HG02840 (cell line): ENCODE data around the gene PSMD3.

Experiments used
- ATAC-seq: cut with Tn5 transposase; IDR thresholded peaks from one replicate; pipeline ENCODE4 v1.9.1; 2021; ENCODE audit warnings: mild to moderate bottlenecking, moderate library complexity, moderate number of reproducible peaks; ENCODE audit not compliant: unreplicated experiment, low FRiP score

The PSMD3 gene

DNA sequence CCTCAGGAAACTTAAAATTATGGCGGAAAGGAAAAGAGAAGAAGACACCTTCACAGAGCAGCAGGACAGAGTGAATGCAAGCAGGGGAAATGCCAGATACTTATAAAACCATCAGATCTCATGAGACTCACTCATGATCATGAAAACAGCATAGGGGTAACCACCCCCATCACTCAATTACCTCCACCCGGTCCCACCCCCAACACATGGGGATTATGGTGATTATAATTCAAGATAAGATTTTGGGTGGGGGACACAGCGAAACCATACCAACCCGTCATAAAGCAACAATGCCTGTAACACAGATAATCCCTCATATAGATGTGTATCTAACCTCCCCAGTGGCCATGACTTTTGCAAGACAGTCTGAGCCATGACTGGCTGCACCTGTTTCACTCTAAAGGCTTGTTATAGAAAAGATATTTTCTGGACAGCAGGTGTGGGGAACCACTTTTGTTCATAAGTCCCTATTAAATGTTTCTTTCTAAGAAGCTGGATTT is 24.8 kb upstream of the PSMD3 start:
- no peak for ATAC-seq

DNA sequence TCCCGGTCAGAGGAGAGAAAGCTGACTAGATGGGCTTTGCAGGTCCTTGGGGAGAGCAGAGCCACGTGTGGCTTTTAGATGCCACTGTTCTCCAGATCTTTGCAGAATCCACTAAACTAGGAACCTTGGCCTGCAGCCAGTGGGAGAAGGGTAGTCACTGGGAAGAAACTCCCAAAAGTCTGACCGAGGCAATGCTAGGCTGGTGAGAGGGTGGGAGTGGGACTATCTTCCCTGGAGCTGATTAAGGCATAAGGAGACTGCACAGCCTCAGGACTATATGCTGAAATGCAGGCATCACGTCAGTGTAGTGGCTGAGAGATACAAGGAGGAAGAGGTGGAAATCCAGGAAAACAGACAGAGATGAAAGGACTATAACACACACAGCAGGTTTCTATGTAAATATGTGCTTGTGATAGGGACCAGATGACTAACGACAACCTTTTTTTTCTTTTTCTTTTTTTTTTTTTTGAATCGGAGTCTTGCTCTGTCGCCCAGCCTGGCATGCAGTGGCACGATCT is 20.0 kb upstream of the PSMD3 start:
- no peak for ATAC-seq

DNA sequence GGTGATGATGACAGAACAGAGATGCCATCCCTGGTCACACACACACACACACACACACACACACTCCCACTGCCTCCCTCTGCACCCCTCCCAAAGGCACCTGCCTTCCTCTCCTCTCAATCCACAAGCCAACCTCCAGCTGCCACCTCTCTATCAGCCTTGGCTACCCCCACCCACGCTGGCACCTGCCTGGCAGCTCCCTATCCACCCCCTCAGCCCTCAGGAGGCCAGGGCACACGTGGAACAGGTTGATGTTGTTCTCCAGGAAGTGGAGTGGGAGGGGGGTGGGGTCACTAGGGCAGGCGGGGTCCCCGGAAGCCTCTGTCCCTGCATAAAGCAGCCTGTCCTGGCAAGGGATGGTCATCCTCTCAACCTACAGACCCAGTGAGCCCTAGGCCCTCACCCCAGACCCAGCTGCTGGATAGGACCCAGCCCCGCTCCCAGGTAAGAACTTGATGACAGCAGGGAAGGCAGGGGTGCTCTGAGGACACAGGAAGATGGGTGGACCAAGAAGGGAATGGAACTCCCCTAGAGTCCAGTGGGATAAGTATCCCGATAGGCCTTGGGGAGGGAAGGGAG is 17.9 kb upstream of the PSMD3 start, which contains the start of gene GSDMA:
Gene GSDMA, plus strand, starts transcription at position 363 of the 579 bp plus-strand sequence. CDS start 2,684 bp downstream, outside the sequence.
- no peak for ATAC-seq

DNA sequence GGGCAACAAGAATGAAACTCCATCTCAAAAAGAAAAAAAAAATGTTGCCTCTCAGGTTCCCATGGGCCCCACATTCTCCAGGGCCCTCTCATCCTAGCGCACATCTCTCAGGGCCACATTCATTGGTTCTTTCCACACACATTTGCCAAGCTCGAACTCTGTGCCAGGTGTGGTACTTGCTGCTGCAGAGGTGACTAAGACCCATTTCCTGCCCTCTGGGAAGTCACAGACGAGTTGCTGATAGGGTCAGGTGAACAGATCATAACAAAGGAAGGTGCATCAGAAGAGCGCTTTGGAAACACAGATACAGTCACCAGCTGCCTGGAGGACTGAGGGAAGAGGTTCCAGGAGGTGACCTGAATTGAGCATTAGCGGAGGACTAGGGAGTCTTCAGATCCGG is 16.8 kb upstream of the PSMD3 start:
- ATAC-seq: no peak

DNA sequence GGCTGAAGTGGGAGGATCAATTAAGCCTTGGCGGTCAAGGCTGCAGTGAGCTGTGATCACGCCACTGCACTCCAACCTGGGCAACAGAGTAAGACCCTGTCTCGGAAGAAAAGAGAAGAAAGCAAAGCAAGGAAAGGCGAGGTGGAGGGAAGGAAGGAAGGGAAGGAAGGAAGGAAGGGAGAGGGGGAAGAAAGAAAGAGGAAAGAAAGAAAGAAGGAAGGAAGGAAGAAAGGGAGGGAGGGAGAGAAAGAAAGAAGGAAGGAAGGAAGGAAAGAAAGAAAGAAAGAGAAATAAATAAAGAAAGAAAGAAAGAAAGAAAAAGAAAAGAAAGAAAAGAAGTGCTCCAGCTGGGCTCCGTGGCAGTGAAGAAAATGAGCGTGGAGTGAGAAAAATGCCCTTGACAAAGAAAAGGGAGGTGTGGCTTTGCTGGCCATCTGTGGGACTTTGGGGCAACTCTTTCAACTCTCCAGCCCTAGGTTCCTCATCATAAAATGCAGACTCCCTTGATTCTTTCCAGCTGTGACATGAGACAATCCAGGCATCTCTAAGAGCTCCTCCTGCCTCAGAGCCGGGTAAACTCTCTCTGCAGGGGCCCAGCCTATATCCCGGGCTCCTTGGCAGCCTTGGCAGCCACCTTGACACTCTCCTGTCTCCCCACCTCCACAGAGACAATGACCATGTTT is 15.4 kb upstream of the PSMD3 start:
- ATAC-seq: no peak

DNA sequence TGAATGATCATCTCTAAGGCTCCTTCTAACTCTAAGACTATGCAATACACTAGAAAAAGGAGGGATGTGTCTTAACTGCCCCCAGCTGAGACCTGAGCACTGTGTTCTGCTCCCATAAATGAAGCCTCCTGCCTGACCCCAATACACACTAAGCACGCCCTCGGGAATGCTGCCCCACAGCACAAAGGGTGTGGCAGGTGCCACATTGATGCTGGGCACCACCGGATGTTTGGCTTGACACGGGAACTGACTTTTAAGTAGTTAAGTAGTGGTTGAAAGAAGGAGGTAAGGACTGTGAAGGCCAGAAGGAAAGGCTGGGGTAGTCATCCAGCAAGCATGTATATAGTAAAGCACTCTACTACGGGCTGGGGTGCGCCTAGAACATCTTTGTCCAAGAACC is 13.8 kb upstream of the PSMD3 start:
- ATAC-seq: no peak

DNA sequence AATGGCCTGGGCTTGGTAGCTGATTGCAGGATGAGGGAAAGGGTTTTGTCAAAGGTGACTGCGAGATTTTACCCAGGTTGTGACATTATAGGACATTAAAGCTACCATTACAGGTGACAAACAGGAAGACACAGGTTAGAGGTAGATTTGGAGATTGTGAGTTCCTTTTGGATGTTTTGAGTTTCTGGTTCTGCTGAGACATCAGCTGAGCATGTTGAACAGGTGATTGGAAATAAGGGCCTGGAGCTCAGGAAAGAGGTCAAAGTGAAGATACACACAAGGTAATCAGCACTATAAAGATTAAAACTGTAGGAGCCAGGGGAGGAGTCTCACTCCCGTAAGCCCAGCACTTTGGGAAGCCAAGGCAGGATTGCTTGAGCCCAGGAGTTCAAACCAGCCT is 11.8 kb upstream of the PSMD3 start:
- no peak for ATAC-seq

DNA sequence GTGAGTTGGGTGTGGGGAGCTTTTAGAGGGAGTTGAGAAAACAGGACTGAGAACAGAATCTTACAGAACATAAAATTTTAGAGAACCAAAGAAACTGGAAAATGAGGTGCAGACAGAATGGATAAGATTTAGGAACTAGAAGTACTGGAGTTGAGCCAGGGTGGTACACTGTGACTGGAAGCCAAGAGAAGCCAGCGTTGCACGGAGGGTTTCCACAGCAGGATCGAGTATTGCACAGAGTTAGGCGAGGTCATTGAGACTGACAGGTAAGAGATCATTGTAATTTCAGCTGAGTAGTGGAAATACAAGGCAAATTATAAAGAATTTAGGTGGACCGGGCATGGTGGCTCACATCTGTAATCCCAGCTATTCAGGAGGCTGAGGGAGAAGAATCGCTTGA is 11.2 kb upstream of the PSMD3 start:
- no peak for ATAC-seq

DNA sequence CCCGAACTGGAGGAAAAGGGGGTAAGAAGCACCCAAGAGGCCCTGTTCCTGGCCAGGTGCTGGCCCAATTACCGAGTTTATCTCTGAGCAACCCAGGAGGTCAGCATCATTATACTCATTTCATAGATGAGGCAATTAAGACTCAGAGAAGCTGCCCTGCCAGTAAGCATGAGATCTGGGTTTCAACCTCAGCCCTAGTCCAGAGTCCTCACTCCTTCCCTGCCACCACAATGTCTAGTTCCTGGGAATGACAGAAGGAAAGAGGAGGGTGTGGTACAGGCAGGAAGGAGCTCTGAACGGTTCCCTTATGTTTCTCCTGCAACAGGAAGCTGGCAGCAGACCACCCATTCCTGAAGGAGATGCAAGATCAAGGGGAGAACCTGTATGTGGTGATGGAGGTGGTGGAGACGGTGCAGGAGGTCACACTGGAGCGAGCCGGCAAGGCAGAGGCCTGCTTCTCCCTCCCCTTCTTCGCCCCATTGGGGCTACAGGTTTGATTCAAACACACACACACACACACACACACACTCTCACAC is 10.4 kb upstream of the PSMD3 start:
- no peak for ATAC-seq

DNA sequence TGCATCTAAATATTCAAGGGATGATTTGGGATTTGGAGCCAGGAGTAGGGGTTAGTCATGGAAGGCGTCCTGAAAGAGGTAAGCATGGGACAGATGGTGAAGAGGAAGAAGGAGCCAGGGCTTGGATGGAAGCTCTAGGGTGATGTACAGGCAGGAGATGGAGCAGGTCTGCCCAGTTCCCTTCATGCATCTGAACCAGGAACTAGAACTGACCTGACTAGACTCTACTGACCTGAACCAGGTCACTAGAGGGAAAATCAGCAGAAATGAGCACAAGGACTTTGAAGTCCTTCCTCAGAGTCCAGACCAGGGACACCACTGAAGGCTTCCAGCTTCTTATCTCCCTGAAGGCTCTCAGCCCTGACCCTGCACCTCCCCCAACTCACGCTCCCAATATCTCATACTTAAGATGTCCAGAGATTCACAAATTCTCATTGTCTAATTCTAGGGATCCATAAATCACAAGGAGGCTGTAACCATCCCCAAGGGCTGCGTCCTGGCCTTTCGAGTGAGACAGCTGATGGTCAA is 9.5 kb upstream of the PSMD3 start:
- ATAC-seq: no peak

DNA sequence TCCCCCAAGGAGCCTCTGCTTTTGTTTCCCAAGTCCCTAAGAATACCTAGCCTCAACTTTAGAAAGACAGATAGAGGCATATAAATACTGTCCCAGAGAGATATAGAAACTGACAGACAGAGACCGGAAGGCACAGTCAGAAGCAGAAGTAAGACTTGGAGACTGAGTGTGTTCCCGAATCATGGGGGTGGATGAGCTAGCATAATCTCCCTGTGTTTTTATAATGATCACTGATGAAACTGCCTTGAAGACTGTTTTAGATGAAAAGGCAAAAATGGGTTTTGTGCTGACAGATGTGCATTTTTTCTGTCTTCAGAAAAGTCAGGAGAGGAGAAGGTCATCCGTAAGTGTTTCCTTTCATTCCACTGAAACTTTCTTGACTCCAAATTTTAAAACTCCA is 8.3 kb upstream of the PSMD3 start:
- ATAC-seq: no peak

DNA sequence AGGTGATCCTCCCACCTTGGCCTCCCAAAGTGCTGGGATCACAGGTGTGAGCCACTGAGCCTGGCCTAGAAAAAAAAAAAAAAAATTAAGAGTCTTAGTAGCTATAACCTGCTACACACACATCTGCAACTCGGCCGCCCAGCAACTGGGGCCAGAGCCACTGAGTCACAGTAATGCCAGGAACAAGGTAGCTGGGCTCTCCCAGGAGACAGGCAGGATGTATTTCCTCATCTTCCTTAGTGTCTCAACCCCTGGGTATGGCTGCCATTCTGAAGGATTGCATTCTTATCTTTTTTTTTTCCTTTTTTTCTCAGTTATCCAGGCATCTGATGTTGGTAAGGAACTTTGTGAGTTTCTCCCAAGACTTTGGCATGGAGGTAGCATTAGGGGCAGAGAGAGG is 7.1 kb upstream of the PSMD3 start:
- ATAC-seq: no peak

DNA sequence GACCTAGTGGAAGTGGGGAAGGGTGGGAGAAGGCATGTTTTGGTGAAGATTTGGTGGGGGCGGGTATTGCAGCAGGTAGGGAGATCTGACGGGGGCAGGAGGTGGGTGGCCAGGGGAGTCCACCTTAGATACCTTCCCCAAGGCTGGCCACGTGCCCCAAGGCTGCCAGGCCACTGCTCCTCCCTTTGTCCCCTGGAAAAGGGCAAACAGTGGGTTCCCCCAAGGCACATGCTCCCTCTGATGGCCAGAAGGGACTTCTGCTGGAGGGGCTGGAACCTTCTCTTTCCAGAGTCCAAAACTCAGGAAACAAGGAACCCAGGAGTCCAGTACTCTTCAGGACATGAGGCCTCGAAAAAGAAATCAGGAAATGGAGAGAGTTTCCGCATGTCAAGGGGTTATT is 6.2 kb upstream of the PSMD3 start:
- ATAC-seq: no peak

DNA sequence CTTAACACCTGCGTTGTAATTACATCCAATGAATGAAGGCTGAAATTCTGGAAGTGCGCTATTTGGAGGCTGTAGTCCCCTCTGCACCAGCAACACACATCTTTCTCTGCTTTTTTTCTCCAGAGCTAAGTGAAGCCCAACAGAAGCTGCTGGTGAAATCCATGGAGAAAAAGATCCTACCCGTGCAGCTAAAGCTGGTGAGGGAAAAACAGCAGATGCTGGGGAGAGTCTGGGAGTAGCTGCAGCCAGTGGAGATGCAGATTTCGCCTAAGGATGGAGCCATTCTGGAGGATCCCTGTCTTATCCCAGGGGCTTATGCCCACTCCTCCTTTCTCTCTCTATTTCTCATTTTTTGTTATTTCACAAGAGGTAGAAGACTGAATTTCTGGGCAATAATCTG is 4.8 kb upstream of the PSMD3 start:
- ATAC-seq: no peak

DNA sequence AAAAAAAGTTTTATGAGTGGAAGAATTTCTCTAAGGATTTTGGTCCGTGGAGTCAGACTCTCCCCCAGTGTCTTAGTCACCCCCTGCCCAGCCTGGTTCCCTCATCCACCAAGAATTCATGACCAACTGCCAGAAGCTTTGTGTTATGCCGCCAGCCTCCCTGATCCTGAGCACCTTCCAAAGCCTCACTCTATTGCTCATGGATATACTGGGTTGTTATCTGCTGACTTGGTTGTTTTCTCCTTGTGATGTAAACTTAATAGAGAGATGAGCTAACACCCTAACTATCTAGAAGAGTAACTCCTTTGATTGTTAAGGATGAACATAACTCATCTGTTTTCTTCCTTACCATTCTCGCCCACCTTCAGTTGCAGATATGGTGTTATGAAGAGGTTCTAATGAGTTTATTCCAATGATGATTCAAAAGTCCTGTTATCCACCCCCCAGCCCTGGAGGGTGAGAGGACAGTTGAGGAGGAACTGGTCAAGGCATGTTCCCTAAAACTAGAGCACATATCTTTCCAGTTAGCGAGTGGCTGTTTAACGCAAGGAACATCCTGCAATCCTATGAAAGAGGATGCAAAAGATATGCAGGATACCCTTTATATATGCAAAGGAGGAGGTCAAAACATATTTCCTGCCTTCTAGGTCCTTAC is 1.5 kb upstream of the PSMD3 start:
- no peak for ATAC-seq

DNA sequence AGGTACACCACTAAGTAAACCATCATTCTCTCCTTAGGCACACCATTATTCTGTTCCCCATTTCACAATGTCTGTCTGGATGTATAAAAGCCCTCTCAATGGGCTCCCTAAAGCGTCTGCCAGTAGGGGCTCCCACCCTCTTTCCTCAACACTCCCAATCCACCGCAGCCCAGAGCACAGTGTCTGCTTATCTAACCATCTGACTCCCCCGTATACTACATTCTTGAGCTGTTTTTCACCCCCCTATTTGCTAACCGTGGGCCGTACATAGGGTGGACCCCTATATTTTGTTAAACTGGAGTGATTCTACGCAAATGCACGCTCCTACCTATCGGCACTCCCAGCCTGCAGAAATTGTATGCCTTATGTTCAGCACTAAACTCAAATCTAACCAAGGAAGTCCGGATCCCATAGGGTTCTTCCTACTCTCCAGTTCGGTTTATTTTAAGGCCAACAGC is 685 bp upstream of the PSMD3 start:
- no peak for ATAC-seq

DNA sequence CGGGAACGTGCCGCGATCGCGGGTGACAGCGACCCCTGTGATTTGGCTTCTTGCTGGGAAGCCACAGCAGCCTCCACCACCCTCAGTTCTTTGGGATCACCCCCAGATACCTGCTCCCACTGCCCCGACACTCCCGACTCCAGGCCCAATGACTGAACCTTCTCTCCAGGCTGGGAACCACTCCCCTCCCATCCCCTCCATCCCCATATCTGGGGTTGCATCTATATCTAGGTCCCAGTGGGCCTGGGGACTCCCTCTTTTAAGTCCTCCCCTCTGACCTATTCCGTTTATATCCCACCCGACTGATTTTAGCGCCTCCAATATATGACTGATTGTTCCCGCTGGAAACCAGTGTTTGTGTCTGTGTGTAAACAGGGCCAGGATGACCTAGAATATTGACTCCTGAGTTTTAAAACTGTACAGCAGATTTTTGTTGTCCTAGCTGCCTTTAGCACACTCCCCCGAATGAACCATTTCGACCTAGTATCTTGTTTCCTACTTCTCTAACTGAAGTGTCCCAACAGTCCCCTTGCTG is 667 bp downstream of the PSMD3 start:
- ATAC-seq: no peak

DNA sequence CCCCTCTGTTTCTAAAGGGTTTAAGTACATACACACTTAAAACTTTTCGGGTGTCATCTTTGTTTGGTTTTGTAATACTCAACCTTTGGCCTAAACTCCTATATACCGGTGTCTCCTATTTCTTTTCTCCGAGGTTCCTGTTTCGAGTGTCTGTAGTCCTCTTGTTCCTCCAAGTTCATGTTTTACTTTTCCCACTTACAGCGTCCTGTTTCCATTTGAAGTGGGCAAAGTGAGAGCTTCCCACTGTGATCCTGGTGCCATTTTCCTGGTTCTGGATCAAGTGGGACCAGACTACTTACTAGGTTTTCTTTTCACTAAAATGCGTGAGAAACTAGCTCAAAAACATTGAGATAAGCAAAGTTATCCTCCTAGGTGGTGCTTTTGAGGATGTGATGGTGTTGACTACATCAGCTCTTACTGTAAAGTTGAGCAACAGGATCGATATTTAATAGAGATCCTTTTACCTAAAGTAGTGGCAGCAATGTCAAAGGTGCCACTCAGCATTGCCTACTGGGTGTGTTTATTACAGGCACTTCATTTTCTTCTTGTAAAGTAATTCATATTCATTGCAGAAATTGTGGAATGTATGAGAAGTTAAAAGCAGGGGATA is 1.3 kb downstream of the PSMD3 start:
- no peak for ATAC-seq

DNA sequence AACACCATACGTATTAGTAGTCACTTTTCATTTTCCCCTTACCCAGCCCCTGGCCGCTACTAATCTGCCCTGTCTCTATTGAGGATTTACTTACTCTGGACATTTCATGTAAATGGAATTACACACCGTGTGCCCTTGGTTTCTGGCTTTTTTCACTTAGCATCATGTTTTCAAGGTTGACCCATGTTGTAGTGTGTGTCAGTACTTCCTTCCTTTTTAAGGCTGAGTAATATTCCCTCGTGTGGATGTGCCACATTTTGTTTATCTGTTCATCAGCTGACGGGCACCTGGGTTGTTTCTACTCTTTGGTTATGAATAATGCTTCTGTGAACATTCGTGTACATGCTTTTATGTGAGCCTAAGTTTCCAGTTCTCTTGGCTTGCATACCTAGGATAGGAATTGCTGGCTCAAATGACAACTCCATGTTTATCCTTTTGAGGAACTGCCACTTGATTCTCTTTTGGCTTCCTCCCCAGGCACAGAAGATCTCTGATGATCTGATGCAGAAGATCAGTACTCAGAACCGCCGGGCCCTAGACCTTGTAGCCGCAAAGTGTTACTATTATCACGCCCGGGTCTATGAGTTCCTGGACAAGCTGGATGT is 7.7 kb downstream of the PSMD3 start:
- ATAC-seq: no peak

DNA sequence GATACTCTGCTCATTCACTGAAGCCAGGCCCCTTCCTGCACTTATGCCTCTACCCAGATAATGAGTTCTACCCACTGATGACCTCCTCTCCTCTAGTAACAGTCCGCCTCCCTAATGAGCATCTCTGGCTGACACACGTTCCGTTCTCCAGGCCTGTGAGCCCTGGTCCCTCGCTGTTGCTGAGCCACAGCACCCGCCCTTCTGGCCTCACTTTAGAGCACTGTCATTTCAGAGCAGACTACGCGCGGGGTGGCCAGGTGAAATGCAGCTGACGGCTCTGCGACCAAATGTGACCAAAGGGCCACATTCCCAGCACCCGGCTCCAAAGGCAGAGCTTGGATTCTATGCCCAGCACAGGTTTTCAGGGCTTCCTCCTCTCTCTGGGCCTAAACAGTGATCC is 13.8 kb downstream of the PSMD3 start:
- no peak for ATAC-seq
